Transverse colon (tissue), 4 donors: ENCODE measurements around the gene ITGBL1.

ENCODE experiments used
- CTCF ChIP-seq, 5 experiments: fragments of 200-600 bp in 3 of 5; fragments of 450-650 bp in 2 of 5; sonication (generic) in 3 of 5; IDR thresholded peaks; 1 replicate in 2 of 5; 2 replicates in 3 of 5; pipeline ENCODE4 v1.5.1; 2016 to 2017; ENCODE audit warnings: antibody characterized with exemption in 5 of 5, inconsistent platforms in 3 of 5, mild to moderate bottlenecking in 2 of 5, moderate library complexity in 1 of 5
- EP300 ChIP-seq: sonication (generic); formaldehyde crosslinking; IDR thresholded peaks from one replicate; pipeline ENCODE4 v1.6.1; 2017; ENCODE audit warnings: antibody characterized with exemption, low read depth
- POLR2A ChIP-seq: fragments of 450-650 bp; IDR thresholded peaks from one replicate; pipeline ENCODE4 v1.6.1; 2016; ENCODE audit warnings: antibody characterized with exemption, mild to moderate bottlenecking, moderate library complexity
- POLR2AphosphoS5 ChIP-seq, 3 donors: sonication (generic); formaldehyde crosslinking; IDR thresholded peaks; one replicate each; pipeline ENCODE4 v1.6.1; 2016; ENCODE audit warnings: antibody characterized with exemption in 3 of 3

- TF ChIP-seq CTCF (IDR thresholded peaks at IDR 0.05) (no peak), POLR2AphosphoS5 (IDR thresholded peaks at IDR 0.05) (no peak), POLR2A (no peak), EP300 (no peak)
Observed at GRCh38 chr13:101499406-101499805, 46.9 kb downstream of the ITGBL1 start.
